CD4-positive, alpha-beta T cell treated with Interleukin-2 at 100 ng/mL for 4 hours (primary cell): Measurements from ENCODE around the gene CD4.
A peak's percentile ranks its signal among the peaks of the same experiment; 100 is the strongest.
"Not testable (repeated sequence)": the region's sequence is repeated elsewhere in the genome, so short reads cannot be mapped to it uniquely, and the experiment has no call there.

Experiments used
- DNase-seq: peaks from one replicate; pipeline ENCODE4 v3.0.0-alpha.2; 2020; ENCODE audit warnings: low spot score

CD4 gene

GRCh38 chr12:6868211-6869048, 79.1 kb downstream of the CD4 start:
- DNase-seq: peak; percentile 13

- DNase-seq: peak; percentile 90
Measured at GRCh38 chr12:6869049-6870021, 80.0 kb downstream of the CD4 start.

- DNase-seq: not testable (repeated sequence)
Measured at GRCh38 chr12:6870304-6870703, 81.0 kb downstream of the CD4 start.
